ENCODE results near the gene HSPB3. TPM values are rescaled to one million over a fixed set of nuclear protein-coding genes. Genes with fewer than 3 reads are reported as not detected.

The HSPB3 gene
- total and polyA plus RNA-seq, 2 of the 8 experiments (the other 6 are each of a cell fraction or from before 2014, with no cell fraction given): not detected

GRCh38 chr5:54415896-54416601 is 39.5 kb upstream of the HSPB3 start:
- FAIRE-seq (no peak), DNase-seq (ENCODE audit: low read depth in 1 of 2, low spot score in 2 of 2) (no peak)
- H3K27ac ChIP-seq (ENCODE audit: low read depth, low read length): no peak overlapping the region
- no peak overlapping the region for H2AK5ac ChIP-seq (ENCODE audit: low read depth, low read length)
- no peak overlapping the region for H3K4ac ChIP-seq (replicated peaks; ENCODE audit: insufficient read length, low read depth, low read length)
- no peak overlapping the region for H3K18ac ChIP-seq (ENCODE audit: extremely low read depth, low read length)
- no peak overlapping the region for H3K14ac ChIP-seq (ENCODE audit: insufficient read length)
- 0 out of 2 replicates have a peak overlapping the region, but pooled peaks have one; percentile 13 for H2AFZ ChIP-seq (ENCODE audit: low read length)
- no peak overlapping the region for H2BK120ac ChIP-seq (replicated peaks; ENCODE audit: low read depth, low read length)
- no peak overlapping the region for H2BK20ac ChIP-seq (ENCODE audit: low read length)
- H3K27me3 ChIP-seq (replicated peaks in 1 of 4; ENCODE audit: control insufficient read depth in 3 of 4, extremely low read depth in 1 of 4, insufficient read depth in 3 of 4, low read length in 3 of 4): no peaks in the 10 kb centered on the region
- no peak overlapping the region for H3K56ac ChIP-seq (replicated peaks; ENCODE audit: insufficient read length, low read depth, low read length)
- H3K4me1 ChIP-seq (replicated peaks in 1 of 4; ENCODE audit: control insufficient read depth in 3 of 4, insufficient read depth in 4 of 4, low read length in 3 of 4): no peaks in the 10 kb centered on the region
- no peak overlapping the region for H4K5ac ChIP-seq (ENCODE audit: insufficient read length, low read depth, low read length)
- no peak overlapping the region for H3K4me3 ChIP-seq (ENCODE audit: extremely low read depth in 1 of 4, insufficient read depth in 2 of 4, low read depth in 3 of 4, low read length in 4 of 4)
- H3K23ac ChIP-seq (ENCODE audit: insufficient read length): no peak overlapping the region
- no peaks in the 10 kb centered on the region for H4K20me1 ChIP-seq (replicated peaks in 1 of 2; ENCODE audit: control insufficient read depth in 1 of 2, insufficient read depth in 2 of 2, low read length in 2 of 2)
- H4K8ac ChIP-seq (ENCODE audit: extremely low read depth, insufficient read depth, low read length): no peak overlapping the region
- no peak overlapping the region for H2BK15ac ChIP-seq (ENCODE audit: low read length)
- H3K9ac ChIP-seq (replicated peaks in 1 of 4; ENCODE audit: extremely low read depth in 1 of 4, low read depth in 3 of 4, low read length in 3 of 4): no peak overlapping the region
- peaks cover 0 to 2% of the 10 kb centered on the region in 2 experiments; a peak in 1 of 4 replicates for H3K9me3 ChIP-seq (ENCODE audit: insufficient read depth in 2 of 2, low read depth in 1 of 2, low read length in 1 of 2)
- no peak overlapping the region for H4K91ac ChIP-seq (replicated peaks; ENCODE audit: insufficient read length, low read length)
- no peaks in the 10 kb centered on the region for H3K79me1 ChIP-seq (ENCODE audit: low read depth, low read length)
- CTCF ChIA-PET (ENCODE audit: partially characterized antibody): interaction anchor here (1.0 kb wide), 1 partner anchor 172 kb away, joined by 3 read pairs; no protein-coding TSS in a partner anchor
- H3K79me2 ChIP-seq (ENCODE audit: control insufficient read depth in 1 of 2, insufficient read depth in 2 of 2, low read length in 2 of 2): no peaks in the 10 kb centered on the region
- no peaks in the 10 kb centered on the region for H3K23me2 ChIP-seq (ENCODE audit: low read depth, low read length)
- H3K4me2 ChIP-seq (ENCODE audit: insufficient read depth in 1 of 2, low read depth in 2 of 2, low read length in 2 of 2): no peak overlapping the region
- TF ChIP-seq MAFK (IDR thresholded peaks at IDR 0.05; ENCODE audit: low read depth, low read length): no peak
- no peak for TF ChIP-seq BCL11A (IDR thresholded peaks at IDR 0.05; ENCODE audit: low read depth in 2 of 2, low read length in 2 of 2)
- TF ChIP-seq SUZ12 (IDR thresholded peaks at IDR 0.05; ENCODE audit: low read length): no peak
- no peak for TF ChIP-seq CBX8 (IDR thresholded peaks at IDR 0.05; ENCODE audit: borderline replicate concordance, low read depth, low read length)
- no peak for TF ChIP-seq EZH2 (IDR thresholded peaks at IDR 0.05; ENCODE audit: low read depth, low read length, severe bottlenecking)
- TF ChIP-seq CHD1 (IDR thresholded peaks at IDR 0.05; ENCODE audit: low read depth, low read length): no peak
- H3K36me3 ChIP-seq (ENCODE audit: control insufficient read depth in 2 of 4, insufficient read depth in 4 of 4, low read length in 3 of 4): no peaks in the 10 kb centered on the region
- no peak overlapping the region for H2BK5ac ChIP-seq (ENCODE audit: low read depth, low read length)
- no peak overlapping the region for H2BK12ac ChIP-seq (ENCODE audit: low read depth, low read length)
- POLR2A ChIA-PET (ENCODE audit: partially characterized antibody): no interaction called here

Measured in H1 (cell line).